GM04504 (cell line): ENCODE results near the gene GPRIN1.
A peak's percentile ranks its signal among the peaks of the same experiment; 100 is the strongest.

Experiments
- DNase-seq: peaks from one replicate; pipeline ENCODE4 v3.0.0-alpha.2; 2012; ENCODE audit warnings: low read depth

Gene GPRIN1

GRCh38 chr5:176643491-176644219 lies 33.7 kb upstream of the GPRIN1 start:
- DNase-seq: no peak

GRCh38 chr5:176642675-176643490 lies 32.9 kb upstream of the GPRIN1 start:
- DNase-seq: no peak

GRCh38 chr5:176640616-176641015 lies 30.7 kb upstream of the GPRIN1 start:
- DNase-seq: no peak

GRCh38 chr5:176639981-176640380 lies 30.0 kb upstream of the GPRIN1 start:
- DNase-seq: peak; percentile 46

GRCh38 chr5:176639208-176639607 lies 29.3 kb upstream of the GPRIN1 start:
- no peak for DNase-seq

- DNase-seq: no peak
Observed at GRCh38 chr5:176638437-176638836, 28.5 kb upstream of the GPRIN1 start.

GRCh38 chr5:176637556-176637955 lies 27.6 kb upstream of the GPRIN1 start:
- DNase-seq: no peak

- DNase-seq: no peak
Observed at GRCh38 chr5:176636426-176636825, 26.5 kb upstream of the GPRIN1 start.

GRCh38 chr5:176633598-176633997 lies 23.6 kb upstream of the GPRIN1 start:
- DNase-seq: no peak

GRCh38 chr5:176632745-176633144 lies 22.8 kb upstream of the GPRIN1 start:
- no peak for DNase-seq

- no peak for DNase-seq
Observed at GRCh38 chr5:176631383-176632200, 21.6 kb upstream of the GPRIN1 start.

- DNase-seq: no peak
Observed at GRCh38 chr5:176630681-176631222, 20.8 kb upstream of the GPRIN1 start.

GRCh38 chr5:176629853-176630680 lies 20.1 kb upstream of the GPRIN1 start, which contains the start of the genes EIF4E1B and SNCB:
TSS of gene EIF4E1B (plus strand) at chr5:176630675. CDS start at chr5:176642788, 12,113 bp downstream.
TSS of gene SNCB (minus strand) at chr5:176630534. CDS start at chr5:176629654, 880 bp downstream.
- DNase-seq: no peak

- DNase-seq: no peak
Observed at GRCh38 chr5:176629317-176629852, 19.4 kb upstream of the GPRIN1 start.

- no peak for DNase-seq
Observed at GRCh38 chr5:176628406-176629228, 18.7 kb upstream of the GPRIN1 start.

- DNase-seq: no peak
Observed at GRCh38 chr5:176627582-176627981, 17.6 kb upstream of the GPRIN1 start.

- DNase-seq: no peak
Observed at GRCh38 chr5:176626876-176627236, 16.9 kb upstream of the GPRIN1 start.

GRCh38 chr5:176625966-176626875 lies 16.3 kb upstream of the GPRIN1 start:
- no peak for DNase-seq

GRCh38 chr5:176625512-176625911 lies 15.6 kb upstream of the GPRIN1 start:
- DNase-seq: no peak
